ENCODE measurements around the gene TNNI2. TPM values are rescaled to one million over a fixed set of nuclear protein-coding genes. Genes with fewer than 3 reads are reported as not detected.

TNNI2 gene
- total RNA-seq, 1 donor from 2014 or later: not detected

DNA sequence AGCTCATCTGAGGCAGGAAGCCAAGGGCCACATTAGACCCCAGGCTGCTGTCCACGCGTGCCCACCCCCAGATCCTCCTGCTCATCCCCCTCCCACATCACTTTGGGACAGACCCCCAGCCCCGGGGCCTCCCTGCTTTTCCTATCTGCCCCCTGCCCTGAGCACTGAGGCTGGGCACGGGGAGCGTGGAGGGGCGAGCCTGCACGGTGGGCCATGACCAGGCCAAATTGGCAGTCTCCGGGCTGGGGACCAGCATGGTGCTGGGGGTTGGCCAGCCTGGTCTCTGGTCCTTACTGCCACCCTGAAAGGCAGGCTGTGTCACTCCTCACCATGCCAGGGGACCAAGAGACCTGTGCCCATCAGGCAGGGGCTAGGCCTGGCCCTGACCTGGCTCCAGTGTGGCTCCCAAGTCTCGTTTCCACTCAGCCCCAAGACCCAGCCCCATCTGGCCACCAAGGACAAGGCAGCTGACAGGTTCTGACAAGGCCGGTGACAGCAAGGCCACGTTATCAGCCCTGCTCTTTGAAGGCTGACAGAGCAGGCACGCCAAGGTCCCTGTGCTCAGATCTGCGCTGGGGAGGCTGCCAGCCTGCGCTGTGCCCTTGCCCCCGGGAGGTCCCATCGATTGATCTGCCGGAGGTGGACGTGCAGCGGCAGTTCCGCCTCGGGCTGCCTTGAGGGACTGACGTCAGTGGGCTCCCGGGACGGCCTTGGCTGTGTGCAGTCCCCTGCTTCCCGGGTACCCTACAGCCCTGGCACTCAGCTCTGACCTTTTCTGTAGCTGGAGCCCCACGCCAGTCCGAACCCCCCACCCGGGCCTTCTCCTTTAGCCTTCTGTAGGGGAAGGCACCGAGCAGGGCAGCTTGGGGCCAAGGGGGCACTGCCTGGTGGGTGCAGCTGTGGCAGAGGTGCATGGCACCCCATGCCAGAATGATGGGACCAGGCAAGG, 3.6 kb downstream of the TNNI2 start:
- TF ChIP-seq, protein P1, sequence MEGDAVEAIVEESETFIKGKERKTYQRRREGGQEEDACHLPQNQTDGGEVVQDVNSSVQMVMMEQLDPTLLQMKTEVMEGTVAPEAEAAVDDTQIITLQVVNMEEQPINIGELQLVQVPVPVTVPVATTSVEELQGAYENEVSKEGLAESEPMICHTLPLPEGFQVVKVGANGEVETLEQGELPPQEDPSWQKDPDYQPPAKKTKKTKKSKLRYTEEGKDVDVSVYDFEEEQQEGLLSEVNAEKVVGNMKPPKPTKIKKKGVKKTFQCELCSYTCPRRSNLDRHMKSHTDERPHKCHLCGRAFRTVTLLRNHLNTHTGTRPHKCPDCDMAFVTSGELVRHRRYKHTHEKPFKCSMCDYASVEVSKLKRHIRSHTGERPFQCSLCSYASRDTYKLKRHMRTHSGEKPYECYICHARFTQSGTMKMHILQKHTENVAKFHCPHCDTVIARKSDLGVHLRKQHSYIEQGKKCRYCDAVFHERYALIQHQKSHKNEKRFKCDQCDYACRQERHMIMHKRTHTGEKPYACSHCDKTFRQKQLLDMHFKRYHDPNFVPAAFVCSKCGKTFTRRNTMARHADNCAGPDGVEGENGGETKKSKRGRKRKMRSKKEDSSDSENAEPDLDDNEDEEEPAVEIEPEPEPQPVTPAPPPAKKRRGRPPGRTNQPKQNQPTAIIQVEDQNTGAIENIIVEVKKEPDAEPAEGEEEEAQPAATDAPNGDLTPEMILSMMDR (IDR thresholded peaks at IDR 0.05; ENCODE audit: insufficient read depth, low read length, poor library complexity, severe bottlenecking): no peak
- no peak for DNase-seq (ENCODE audit: low read depth)
- Histone ChIP-seq H3K36me3 (ENCODE audit: control insufficient read depth, insufficient read depth, low read length) (no peaks in the 10 kb centered on the region), H3K4me3 (ENCODE audit: low read depth, low read length) (no peak overlapping the region), H3K27me3 (ENCODE audit: control insufficient read depth, insufficient read depth, low read length) (peaks cover 21% of the 10 kb centered on the region)

DNA sequence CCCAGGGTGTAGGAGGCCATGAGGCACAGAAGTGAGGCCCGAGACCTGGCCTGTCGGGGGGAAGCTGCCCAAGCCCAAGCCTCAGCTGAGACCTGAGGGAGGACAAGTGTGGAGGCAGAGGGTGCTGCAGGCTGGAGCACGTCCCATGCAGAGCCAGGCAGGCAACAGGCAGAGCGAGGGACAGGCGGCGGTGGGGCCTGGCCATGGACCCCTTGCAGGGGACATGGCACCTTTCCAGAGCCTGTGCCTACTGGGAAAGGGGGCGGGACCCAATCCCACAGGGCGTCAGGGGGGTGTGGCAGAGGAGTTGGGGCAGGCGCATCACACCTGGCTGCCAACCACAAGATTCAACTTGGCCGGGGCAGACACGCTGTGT, 4.3 kb downstream of the TNNI2 start:
- H3K36me3 ChIP-seq (ENCODE audit: control insufficient read depth, insufficient read depth, low read length): no peaks in the 10 kb centered on the region
- TF ChIP-seq, protein P1 (IDR thresholded peaks at IDR 0.05; ENCODE audit: insufficient read depth, low read length, poor library complexity, severe bottlenecking): no peak
- H3K27me3 ChIP-seq (ENCODE audit: control insufficient read depth, insufficient read depth, low read length): peaks cover 21% of the 10 kb centered on the region
- no peak for DNase-seq (ENCODE audit: low read depth)
- H3K4me3 ChIP-seq (ENCODE audit: low read depth, low read length): no peak overlapping the region

DNA sequence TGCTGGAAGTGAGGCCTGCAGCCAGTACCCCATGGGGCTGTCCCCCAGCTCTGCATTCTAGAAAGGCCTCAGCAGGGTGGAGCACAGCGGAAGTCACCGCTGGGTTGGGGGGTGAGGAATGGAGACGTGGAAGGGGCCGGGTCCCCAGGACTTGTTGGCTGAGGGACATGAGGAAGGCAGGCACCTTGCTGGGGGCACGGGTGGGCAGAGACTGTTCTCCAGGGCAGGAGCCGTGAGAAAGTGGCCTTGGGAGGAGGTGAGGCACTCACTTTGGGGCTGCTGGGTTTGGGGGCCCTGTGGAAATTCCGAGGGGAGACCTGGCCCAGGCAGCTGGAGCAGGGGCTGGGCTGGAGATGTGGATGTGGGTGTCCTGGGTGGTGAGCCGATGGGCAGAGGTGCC, 5.0 kb downstream of the TNNI2 start:
- Histone ChIP-seq H3K27me3 (ENCODE audit: control insufficient read depth, insufficient read depth, low read length) (peaks cover 21% of the 10 kb centered on the region), H3K36me3 (ENCODE audit: control insufficient read depth, insufficient read depth, low read length) (no peaks in the 10 kb centered on the region), H3K4me3 (ENCODE audit: low read depth, low read length) (no peak overlapping the region)
- TF ChIP-seq, protein P1 (IDR thresholded peaks at IDR 0.05; ENCODE audit: insufficient read depth, low read length, poor library complexity, severe bottlenecking): no peak
- no peak for DNase-seq (ENCODE audit: low read depth)

DNA sequence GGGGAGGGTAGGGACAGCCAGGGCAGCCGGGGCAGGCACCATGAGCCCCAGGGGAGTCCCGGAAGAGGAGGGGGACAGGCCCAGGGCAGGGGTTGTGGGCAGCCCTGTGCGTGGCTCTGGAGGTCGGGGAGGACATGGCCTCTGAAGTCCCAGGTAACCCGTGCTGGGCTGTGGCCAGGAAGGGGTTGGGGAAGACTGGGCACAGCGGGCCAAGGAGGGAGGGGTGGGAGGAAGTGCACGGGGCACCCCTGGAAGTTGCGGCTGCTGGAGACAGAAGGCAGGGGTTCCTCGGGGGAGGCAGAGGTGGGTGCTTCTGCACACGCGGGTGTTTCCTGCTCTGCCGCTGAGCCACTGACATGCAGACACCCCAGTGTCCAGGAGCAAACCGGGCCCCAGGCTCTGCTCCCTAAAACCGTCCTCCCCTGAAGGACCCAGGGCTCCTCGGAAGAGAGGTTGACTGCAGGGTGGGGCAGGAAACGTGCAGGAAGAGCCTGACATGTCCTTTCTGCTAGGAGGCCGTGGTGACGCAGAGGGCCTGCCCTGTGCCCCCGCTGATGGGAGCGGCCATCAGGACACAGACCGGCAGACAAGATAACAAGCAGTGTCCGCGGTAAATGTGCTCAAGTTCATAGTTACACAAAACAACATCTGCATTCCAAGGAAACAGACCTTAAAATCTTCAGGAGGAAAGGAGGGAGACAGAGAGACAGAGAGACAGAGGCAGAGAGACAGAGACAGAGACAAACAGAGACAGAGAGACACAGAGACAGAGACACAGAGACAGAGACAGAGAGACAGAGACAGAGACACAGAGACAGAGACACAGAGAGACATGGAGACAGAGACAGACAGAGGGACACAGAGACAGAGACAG, 5.7 kb downstream of the TNNI2 start:
- TF ChIP-seq, protein P1 (IDR thresholded peaks at IDR 0.05; ENCODE audit: insufficient read depth, low read length, poor library complexity, severe bottlenecking): no peak
- H3K36me3 ChIP-seq (ENCODE audit: control insufficient read depth, insufficient read depth, low read length): no peaks in the 10 kb centered on the region
- no peak overlapping the region for H3K4me3 ChIP-seq (ENCODE audit: low read depth, low read length)
- DNase-seq (ENCODE audit: low read depth): no peak
- peaks cover 21% of the 10 kb centered on the region for H3K27me3 ChIP-seq (ENCODE audit: control insufficient read depth, insufficient read depth, low read length)

DNA sequence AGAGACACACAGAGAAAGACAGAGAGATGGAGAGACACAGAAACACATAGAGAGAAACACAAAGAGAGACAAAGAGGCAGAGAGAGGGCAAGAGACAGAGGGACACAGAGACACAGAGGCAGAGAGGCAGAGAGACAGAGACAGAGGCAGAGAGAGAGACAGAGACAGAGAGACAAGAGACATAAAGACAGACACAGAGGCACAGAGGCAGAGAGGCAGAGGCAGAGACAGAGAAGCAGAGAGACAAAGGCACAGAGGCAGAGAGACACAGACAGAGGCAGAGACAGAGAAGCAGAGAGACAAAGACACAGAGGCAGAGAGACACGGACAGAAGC, 6.3 kb downstream of the TNNI2 start:
- peaks cover 21% of the 10 kb centered on the region for H3K27me3 ChIP-seq (ENCODE audit: control insufficient read depth, insufficient read depth, low read length)
- no peak overlapping the region for H3K4me3 ChIP-seq (ENCODE audit: low read depth, low read length)
- TF ChIP-seq, protein P1 (IDR thresholded peaks at IDR 0.05; ENCODE audit: insufficient read depth, low read length, poor library complexity, severe bottlenecking): no peak
- no peaks in the 10 kb centered on the region for H3K36me3 ChIP-seq (ENCODE audit: control insufficient read depth, insufficient read depth, low read length)
- DNase-seq (ENCODE audit: low read depth): no peak

Measured in kidney epithelial cell (primary cell).